ENCODE measurements around the gene ATP8A2.

DNA sequence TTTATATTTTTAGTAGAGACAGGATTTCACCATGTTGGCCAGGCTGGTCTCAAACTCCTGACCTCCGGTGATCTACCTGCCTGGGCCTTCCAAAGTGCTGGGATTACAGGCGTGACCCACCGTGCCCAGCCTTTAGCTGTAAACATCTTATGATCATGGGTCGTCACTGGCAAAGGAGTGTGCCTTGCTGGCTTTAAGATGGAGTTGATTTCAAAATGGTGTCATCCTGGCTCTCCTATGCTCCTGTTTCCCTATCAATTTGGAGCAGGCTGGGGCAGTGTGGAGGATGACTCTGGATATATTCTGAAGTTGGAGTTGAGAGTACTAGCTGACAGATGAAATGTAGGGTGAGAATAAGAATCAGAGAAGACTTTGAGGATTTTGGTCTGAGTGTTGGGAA, 18.4 kb upstream of the ATP8A2 start:
- TF ChIP-seq YY1 (IDR thresholded peaks at IDR 0.05; ENCODE audit: insufficient read depth, insufficient read length): no peak
- TF ChIP-seq SUZ12 (IDR thresholded peaks at IDR 0.05; ENCODE audit: extremely low read depth, insufficient read depth, insufficient read length): no peak
- TF ChIP-seq ZNF274 (IDR thresholded peaks at IDR 0.05; ENCODE audit: low read depth, low read length): no peak

All from NT2/D1 (cell line).